ENCODE results near the gene TBC1D2B.
A peak's percentile ranks its signal among the peaks of the same experiment; 100 is the strongest.

- TF ChIP-seq EZH2 (IDR thresholded peaks at IDR 0.05; ENCODE audit: borderline replicate concordance, low read depth, low read length, severe bottlenecking) (no peak), CTCF (IDR thresholded peaks at IDR 0.05; ENCODE audit: extremely low read depth in 1 of 2, insufficient read depth in 1 of 2, low read depth in 1 of 2, low read length in 2 of 2) (peak; percentile 83 to 88), POLR2A (IDR thresholded peaks at IDR 0.05; ENCODE audit: low read depth, low read length) (no peak)
These were observed 77.2 kb downstream of the TBC1D2B start for GRCh38 chr15:78000091-78000926.

All from endothelial cell of umbilical vein (primary cell).